Stimulated activated CD4-positive, alpha-beta T cell treated with anti-CD3 and anti-CD28 coated beads, Interleukin-2, amount 100 ng/mL, for 48 hours (primary cell): Measurements from ENCODE around the gene LY6G5B.
"Not testable (repeated sequence)": the region's sequence is repeated elsewhere in the genome, so short reads cannot be mapped to it uniquely, and the experiment has no call there.

ENCODE experiments used
- DNase-seq, 2 donors: peaks; one replicate each; pipeline ENCODE4 v3.0.0-alpha.2; 2020

Gene LY6G5B

DNA sequence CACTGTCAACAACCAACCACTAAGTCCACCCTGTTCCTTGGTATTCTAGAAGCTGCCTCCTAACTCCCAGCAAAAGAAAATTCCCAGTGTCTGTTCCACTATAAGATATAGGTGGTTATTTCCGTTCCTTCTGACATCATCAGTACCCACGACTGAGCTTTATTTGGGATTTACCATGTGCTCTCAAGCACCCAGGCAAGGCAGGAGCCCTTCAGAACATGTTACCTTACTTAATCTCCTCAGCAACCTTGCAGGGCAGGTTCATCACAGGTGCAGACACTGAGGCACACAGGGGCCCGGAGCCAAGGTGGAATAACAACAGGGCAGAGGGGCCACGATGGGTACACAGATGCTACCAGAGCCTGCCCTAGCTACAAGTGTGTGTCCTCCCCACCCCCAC, 22.6 kb downstream of the LY6G5B start:
- DNase-seq = no peak

DNA sequence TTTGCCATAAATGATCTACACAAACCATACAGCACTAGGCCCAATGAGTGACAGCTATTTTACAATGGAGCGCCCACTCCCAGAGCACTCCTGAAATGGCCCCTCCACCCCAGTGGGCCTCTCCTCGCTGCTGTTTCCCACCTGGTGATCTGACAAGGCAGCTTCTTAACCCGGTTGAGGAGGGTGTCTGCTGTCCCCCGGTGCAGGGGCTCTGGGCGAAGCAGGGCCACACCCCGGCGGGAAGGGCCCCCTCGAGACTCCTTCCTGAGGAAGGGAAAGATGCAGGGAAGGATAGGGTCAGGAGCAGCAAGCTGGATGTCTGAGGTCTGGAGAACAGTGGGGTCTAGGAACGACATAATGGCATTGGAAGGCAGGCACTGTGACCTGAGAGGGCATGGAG, 23.1 kb downstream of the LY6G5B start:
- no peak for DNase-seq

DNA sequence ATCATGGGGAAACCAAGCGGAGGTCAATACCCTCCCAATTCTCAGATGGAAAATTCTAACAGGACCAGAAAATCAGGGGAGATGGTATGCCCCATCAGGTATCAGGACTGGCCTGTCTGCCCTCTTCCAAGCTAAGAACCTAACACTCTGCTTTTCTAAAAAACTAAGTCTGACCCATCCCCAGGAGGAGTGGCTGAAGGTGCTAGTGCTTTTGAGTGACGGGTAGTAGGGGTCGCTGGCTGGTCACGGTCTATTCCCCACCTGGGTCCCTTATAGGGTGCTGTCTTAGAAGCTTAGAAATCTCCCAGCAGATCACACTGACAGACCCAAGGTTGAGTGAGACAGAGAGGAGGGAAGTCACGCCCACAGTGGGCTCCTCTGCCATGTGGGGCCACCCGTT, 23.8 kb downstream of the LY6G5B start:
- DNase-seq = no peak

DNA sequence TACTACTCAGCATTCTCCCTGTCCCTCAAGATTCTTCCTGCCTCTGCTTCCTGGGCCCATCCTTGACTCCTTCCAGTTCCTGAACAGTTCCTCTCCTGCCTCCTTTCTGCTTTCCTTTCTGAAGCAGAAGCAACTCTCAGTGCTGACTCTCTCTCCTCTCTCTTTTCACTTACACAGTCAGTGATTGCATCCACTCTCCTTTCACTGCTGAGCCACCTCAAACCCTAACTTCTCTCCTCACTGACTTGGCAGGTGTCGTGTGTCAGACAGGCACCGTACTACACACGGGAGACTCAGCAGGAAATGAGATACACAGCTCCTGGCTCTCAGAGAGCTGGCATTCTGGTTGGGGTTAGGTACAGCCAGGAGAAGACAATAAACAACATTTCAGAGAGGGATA, 27.8 kb downstream of the LY6G5B start:
- no peak for DNase-seq

DNA sequence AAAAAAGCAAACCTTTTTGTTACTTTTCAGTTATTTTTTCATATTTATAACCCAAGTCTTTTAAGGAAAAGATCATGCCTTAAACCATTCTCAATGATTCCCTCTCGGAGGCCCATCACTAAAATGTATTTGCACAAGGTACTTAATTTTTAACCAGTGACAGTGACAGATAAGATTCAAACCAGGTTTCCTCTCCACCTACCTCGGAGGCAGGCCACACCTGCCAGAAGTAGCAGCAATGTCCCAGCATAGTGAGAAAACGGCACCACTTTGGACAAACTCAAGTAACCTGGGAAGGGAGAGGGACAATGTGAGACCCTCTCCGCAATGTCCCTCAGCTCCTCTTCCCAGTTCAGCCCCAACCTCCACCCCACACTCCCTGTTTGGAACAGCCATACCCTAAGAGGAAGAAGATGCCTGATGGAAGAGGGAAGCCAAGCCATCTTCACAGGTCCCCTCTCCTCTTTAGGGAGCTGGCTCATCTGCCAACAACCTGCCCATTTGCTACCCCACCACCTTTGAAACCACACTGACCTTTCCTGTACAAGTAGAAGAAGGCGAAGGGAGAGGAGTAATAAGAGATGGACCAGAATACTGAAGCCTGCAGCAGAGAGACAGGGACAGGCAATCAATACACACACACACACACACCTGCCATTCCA, 31.1 kb downstream of the LY6G5B start:
- DNase-seq = no peak

DNA sequence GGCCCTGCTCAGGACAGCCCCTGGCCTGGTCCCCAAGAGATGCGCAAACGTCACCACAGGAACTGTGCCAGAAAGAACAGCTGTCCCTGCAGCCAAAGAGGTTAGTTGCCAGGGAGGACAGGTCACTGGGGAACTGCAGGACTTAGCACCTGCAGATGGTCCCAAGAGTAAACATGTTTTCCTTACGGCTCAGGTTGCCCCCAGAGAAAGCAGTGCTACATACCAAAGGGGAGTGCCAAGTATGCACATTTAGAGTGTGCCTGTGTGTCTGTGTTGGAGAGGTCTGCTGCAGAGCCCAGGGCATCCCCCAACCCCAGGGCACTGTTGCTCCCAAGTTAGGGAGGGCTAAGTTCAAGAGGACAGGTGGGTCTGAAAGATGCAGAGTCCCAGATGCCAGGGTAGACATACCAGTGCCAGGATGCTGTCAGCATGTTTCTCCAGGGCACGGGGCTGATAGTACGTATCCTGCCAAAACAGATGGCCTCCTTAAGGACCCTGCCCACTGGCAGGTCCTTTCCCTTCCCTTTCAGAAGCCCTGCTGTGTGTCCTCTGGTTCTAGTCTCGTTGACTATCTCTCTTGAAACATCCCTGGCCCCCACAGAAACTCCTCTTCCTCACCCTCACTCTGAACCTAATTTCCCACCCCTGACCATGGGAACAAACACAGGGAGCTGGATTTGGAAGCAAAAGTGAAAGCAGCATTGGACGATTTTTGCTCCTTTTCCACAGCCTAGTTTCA, 32.1 kb downstream of the LY6G5B start:
- DNase-seq = no peak

DNA sequence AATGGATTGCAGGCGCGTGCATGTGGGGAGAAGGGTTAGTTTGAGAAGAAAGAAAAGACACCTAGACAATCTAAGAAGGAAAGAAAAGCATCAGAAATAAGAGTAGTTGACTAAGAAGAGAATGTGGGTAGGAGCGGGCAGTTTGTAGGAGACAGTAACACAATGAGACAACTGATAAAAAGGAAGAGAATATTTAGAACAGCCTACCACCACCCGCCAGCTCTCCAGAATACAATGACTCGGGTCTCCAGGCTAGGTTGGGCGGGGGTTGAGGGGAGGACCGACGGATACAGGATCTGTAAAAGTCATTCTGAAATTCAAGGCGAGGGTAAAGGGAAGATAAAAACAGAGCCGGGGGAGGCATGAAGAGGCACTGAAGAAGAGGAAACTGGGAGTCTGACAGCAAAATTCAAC, 32.6 kb downstream of the LY6G5B start:
- peak in 1 of 2 donors; percentile 32 for DNase-seq

DNA sequence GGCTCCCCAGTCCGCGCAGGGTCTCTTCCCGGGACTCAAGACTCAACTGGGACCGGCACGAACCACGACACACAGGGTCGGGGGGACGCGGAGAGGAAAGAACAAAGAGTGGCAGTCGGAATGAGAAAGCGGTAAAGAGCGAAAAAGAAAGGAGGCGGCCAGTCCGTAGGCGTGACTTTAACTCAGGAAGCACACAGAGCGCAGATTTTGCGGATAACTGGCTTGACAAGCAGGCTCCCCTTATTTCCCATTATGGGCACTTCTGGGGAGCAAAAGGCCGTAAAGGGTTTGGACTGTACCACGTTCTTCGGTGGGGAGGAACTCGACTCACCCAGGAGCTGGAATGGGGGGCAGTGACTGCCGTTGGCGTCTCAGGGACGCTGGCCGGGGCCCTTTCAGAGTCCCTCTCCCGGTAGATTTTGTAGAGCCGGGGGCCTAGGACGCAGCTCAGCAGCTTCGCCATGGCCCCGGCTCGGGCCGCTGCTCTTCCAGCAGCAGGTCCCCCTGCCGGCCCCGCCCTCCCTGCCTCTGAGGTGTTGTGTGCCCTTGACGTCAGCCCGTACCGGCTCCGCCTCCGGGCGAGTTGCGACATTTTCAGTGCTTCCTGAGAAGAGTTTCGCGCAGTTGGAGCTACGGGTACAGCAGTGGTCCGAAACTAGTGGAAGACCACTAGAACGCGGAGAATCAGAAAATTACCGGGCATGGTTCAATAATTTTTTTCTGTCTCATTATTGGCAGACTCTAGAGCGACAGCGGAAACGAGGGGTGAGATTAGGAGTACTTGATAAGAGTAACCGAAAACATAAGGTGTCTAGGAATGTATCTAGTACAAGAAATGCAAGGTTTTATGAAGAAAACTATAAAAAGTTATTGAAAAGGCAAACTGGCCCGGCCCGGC, 33.3 kb downstream of the LY6G5B start, which contains the start of gene ABHD16A:
ABHD16A (minus strand) TSS at position 506 of the 898 bp plus-strand sequence; CDS start at position 463, 43 bp downstream.
- peak; percentile 92 to 96 for DNase-seq

DNA sequence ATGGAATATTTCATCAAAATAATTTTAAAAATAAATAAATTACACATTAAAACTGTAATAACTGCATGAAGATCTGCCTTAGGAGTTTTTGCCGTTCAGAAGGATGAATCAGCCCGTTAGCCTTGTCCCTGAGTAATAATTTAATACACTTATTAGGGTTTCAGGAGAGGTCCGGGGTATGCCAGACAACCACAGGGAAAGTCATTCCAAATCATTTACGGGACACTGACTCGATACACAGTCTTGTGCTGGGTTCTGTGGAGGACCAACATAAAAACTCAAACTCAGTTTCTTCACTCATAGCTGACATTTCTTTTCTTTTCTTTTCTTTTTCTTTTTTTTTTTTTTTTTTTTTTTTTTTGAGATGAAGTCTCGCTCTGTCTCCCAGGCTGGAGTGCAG, 36.2 kb downstream of the LY6G5B start:
- DNase-seq = no peak

DNA sequence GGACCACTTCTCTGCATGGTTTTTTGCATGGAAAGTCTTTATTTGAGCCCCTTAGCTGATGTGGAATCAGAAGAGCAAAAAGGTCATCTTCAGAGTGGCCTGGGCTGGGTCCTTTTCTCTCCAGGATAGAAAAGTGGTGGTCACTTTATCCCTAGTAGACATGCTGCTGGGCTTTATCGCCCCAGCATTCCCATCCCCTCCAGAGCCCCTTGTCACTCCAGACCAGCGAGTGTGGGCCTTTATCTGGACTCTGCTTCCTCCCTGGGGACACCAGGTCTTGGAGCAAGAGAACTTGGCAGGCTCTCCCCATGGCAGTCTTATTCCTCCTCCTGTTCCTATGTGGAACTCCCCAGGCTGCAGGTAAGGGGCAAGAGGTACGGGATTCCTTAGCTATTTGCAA, 36.8 kb downstream of the LY6G5B start, which contains the start of gene LY6G6F:
LY6G6F (plus strand) TSS at position 268 of the 400 bp plus-strand sequence; CDS start at position 309, 41 bp downstream.
- no peak for DNase-seq

DNA sequence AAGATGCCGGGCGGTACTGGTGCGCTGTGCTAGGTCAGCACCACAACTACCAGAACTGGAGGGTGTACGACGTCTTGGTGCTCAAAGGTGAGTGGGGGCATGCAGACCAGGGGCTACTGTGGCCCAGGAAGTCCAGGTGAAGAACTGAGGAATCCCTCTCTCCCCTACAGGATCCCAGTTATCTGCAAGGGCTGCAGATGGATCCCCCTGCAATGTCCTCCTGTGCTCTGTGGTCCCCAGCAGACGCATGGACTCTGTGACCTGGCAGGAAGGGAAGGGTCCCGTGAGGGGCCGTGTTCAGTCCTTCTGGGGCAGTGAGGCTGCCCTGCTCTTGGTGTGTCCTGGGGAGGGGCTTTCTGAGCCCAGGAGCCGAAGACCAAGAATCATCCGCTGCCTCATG, 37.9 kb downstream of the LY6G5B start:
- DNase-seq = no peak

DNA sequence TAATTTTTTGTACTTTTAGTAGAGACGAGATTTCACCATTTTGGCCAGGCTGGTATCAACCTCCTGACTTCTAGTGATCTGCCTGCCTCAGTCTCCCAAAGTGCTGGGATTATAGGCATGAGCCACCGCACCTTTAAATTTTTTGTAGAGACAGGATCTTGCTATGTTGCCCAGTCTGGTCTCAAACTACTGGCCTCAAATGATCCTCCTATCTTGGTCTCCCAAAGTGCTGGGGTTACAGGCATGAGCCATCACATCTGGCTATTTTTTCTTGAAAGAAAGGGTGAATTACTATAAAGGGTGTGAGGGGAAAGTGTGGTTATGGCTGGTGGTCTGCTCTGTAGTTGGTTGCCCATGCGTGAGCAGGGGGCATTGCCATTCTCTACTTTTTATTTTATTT, 38.4 kb downstream of the LY6G5B start:
- DNase-seq = no peak

DNA sequence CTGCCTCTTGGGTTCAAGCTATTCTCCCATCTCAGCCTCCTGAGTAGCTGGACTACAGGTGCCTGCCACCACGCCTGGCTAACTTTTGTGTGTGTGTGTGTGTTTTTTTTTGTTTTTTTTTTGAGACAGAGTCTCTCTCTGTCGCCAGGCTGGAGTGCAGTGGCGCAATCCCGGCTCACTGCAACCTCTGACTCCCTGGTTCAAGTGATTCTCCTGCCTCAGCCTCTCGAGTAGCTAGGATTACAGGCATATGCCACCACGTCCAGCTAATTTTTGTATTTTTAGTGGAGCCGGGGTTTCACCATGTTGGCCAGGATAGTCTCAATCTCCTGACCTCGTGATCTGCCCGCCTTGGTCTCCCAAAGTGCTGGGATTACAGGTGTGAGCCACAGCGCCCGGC, 39.4 kb downstream of the LY6G5B start:
- not testable (repeated sequence) for DNase-seq

DNA sequence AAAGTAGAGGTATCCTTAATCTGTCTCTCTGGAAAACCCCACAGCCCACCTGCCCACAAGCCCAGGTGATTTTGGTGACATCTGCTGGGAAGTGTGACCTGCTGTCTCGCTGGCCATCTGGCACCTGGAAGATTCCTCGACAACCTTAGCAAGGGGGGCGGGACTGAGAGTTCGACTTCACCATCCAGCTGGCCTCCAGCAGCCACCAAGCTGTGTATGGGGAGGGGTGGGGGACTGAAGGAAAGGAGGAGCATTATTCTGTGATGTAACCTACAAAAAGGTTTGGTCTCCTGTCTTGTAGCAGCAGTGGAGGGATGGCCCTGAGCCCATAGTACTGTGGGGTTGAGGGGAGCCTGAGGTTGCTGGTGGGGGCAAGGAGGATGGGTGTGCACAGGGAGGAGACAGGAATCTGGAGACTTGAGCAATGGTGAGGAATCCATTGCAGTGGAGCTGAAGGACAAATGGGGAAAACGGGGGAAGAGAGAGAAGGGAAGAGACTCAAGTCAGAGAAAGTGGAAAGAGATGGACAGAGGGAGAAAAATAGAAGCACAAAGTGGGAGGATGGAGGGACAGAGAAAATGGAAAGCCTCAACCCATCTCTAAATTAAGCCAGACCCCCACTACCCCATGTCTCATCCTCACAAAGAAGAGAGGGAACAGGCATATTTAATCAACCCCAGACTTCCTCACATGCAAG, 40.9 kb downstream of the LY6G5B start:
- no peak for DNase-seq

DNA sequence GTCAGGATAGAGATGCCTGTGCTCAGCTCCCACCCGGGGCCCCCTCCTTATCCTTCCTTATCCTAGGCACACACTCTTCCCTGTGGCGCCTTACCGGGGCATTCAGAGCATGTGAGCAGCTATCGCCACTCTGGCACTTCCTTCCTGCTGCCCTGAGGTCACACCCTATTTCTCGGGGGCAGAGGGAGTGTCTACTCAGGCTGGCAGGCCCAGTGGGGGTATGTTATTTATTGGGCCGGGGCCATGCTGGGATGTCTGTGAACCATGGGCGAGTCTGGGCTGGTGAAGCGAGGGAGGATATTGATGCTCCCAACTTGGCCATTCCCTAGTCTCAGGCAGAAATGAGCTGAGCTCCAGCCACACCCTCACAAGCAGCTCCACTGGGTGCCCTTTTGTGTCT, 41.5 kb downstream of the LY6G5B start:
- DNase-seq = no peak

DNA sequence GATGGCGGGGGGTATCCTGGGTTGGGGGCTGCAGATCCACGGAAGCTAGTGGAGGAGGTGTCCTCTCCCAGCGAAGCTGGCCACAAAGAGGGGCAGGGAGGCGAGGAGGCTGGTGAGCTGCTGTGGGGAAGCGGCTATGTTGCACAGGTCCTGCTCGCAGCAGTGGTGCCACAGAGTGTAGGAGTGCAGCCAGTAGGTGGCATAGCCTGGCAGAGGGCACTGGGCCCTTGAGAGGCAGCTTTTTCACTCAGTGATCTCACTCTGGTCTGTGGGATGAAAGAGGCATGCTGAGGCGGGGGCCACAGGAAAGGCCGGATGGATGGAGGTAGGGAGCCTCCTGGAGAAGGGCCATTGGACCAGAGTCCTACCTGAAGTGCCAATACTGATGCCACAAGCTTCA, 42.5 kb downstream of the LY6G5B start:
- no peak for DNase-seq

DNA sequence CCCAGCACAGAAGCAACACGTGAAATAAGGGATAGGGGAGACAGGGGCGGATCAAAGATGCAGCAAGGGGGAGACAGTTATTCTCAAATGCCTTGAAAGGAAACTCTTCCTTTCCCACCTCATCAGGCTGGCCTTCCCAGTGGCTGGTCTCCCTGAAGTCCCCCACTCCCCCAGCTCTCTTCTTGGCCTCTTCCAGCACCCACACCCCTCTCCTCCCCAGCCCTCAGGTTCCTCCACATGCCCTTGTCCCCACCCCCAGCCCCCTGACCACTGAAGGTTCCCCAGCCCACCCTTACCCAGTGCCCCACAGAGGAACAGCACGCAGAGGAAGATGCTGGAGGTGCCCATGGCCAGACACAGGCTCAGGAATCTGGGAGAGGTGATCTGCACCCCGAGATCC, 43.7 kb downstream of the LY6G5B start:
- DNase-seq = no peak

DNA sequence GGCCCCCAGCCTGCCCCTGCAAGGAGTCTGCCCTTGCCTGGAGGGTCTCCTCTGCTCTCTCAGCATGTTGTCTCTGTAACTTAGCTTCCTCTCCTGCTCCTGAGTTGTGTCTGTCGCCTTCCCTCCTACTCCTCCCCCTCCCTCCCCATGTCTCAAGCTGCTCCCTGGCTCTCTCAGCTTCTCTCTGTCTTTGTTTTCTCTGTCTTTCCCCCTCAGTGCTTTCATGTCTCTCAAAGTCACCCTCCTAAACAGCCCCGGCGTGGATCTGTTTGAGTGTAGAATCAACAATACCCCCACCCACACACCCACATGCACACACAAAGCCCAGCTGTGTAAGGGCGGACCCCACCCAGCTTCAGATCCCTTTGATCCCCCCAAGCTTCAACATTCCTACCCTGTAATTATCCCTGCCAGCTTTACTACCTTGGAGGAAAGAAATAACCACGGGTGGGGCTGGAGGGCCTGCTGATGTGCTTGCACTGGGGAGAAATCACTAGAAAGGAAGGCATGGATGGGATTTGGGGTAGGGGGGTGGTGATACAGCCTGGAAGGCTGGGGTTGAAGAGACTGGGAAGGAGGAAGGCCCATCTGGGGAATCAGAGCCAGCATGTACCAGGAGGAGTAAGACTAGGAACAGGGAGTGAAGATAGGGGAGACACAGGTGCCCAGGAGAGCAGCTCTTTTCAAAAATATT, 44.4 kb downstream of the LY6G5B start:
- DNase-seq = no peak

DNA sequence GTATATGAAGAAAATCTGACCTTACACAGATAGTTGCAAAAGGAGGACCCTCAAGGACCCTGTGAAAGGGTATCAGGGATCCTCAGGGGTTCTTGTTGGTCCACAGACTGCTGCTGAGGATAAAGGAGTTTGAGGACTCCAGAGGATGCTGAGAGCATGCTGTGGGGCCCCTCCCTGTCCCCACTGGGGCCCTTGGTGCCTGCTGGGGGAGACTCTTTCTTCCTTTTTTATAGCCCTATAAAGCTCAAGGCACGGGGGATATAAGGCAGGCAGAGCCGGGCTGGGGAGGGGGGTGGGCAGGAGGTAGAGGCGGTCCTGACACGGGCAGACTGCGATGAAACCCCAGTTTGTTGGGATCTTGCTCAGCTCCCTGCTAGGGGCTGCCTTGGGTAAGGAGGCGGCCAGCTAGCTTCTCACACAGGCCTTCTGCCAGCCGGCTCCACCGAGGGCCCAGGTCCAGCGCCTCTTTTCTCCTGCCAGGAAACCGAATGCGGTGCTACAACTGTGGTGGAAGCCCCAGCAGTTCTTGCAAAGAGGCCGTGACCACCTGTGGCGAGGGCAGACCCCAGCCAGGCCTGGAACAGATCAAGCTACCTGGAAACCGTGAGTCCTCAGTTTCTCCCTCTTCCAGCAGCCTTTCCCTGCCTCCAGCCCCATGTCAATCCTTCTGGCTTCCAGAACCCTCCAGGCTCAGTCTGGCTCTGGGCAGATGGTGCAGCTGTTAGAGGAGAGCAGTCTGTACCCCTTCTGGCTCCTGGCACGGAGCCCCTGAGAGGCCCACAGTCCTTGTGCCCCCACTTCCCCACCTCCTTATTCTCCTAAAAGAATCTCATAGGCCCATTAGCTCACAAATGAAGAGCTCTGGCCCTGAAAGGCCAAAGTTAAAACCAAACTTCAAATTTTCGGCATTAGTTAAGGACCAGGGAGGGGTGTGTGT, 45.5 kb downstream of the LY6G5B start, which contains the start of gene LY6G6D:
LY6G6D (plus strand) TSS at position 327 of the 937 bp plus-strand sequence; CDS start at position 335, 8 bp downstream.
- DNase-seq = no peak

DNA sequence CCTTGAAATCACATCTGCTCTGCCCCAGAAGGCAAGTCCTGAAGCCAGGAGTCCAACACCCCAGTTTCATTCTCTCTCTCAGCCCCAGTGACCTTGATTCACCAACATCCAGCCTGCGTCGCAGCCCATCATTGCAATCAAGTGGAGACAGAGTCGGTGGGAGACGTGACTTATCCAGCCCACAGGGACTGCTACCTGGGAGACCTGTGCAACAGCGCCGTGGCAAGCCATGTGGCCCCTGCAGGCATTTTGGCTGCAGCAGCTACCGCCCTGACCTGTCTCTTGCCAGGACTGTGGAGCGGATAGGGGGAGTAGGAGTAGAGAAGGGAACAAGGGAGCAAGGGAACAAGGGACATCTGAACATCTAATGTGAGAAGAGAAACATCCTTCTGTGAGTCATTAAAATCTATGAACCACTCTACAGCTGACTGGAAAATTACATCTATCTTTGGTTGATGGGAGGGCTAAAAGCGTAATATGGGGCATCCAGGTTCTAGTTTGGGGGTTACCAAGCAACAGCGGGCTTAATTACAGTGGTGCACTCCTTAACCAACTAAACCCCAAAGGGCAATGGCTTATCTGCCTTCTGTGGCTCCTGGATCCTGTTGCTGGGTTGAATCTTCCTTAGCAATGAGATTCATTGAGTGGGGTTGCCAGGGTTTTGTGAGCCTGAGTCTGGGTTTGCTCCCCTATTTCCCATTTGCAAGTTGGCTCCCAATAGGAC, 47.9 kb downstream of the LY6G5B start:
- DNase-seq = no peak
